ENCODE data around the gene C11orf91. TPM values are rescaled to one million over a fixed set of nuclear protein-coding genes. Genes with fewer than 3 reads are reported as not detected.
A peak's percentile ranks its signal among the peaks of the same experiment; 100 is the strongest.
"Not testable (repeated sequence)": the region's sequence is repeated elsewhere in the genome, so short reads cannot be mapped to it uniquely, and the experiment has no call there.

Gene C11orf91
- total and polyA plus RNA-seq, 7 donors: 0.14 to 0.87 (median 0.51) TPM; not detected in 3

- DNase-seq (no peak), ATAC-seq (no peak)
- Histone ChIP-seq H3K36me3 (ENCODE audit: insufficient read depth in 1 of 2, low read depth in 1 of 2) (peaks cover 0 to 3% of the 10 kb centered on the region in 2 donors), H3K9me3 (peaks cover 6% of the 10 kb centered on the region), H3K4me3 (no peak overlapping the region), H3K27ac (no peak overlapping the region), H3K27me3 (ENCODE audit: insufficient read depth in 3 of 3, low read length in 2 of 3) (no peaks in the 10 kb centered on the region), H3K4me1 (no peaks in the 10 kb centered on the region)
- intact Hi-C loops (cut with DNase I): loop anchor here in 1 of 2 donors (5.0 kb wide), 1 partner anchor 305 kb away; the partner anchor contains the start of gene KIAA1549L
- TF ChIP-seq CTCF (IDR thresholded peaks at IDR 0.05): no peak
- 81 to 93% (median 87%) methylated on average over 4 of the region's 4 CpGs for WGBS, 3 donors
These were observed 18.2 kb downstream of the C11orf91 start for GRCh38 chr11:33682446-33682845.

GRCh38 chr11:33682019-33682418 lies 18.6 kb downstream of the C11orf91 start:
- Histone ChIP-seq H3K4me1 (no peaks in the 10 kb centered on the region), H3K9me3 (peaks cover 6% of the 10 kb centered on the region), H3K27ac (no peak overlapping the region), H3K27me3 (ENCODE audit: insufficient read depth in 3 of 3, low read length in 2 of 3) (no peaks in the 10 kb centered on the region), H3K36me3 (ENCODE audit: insufficient read depth in 1 of 2, low read depth in 1 of 2) (peaks cover 0 to 3% of the 10 kb centered on the region in 2 donors), H3K4me3 (no peak overlapping the region)
- ATAC-seq: no peak
- no peak for TF ChIP-seq CTCF (IDR thresholded peaks at IDR 0.05)
- WGBS, 3 donors: 77 to 86% (median 82%) methylated on average over 3 of the region's 3 CpGs
- DNase-seq: no peak
- intact Hi-C loops (cut with DNase I): loop anchor here in 1 of 2 donors (5.0 kb wide), 1 partner anchor 305 kb away; the partner anchor contains the start of gene KIAA1549L

- H3K36me3 ChIP-seq (ENCODE audit: insufficient read depth in 1 of 2, low read depth in 1 of 2); intact Hi-C loops (cut with DNase I): not testable (repeated sequence)
- 71 to 78% (median 75%) methylated on average over 1 of the region's 1 CpG for WGBS, 3 donors
These were observed 22.0 kb downstream of the C11orf91 start for GRCh38 chr11:33678616-33679015.

GRCh38 chr11:33674035-33674814 lies 26.4 kb downstream of the C11orf91 start:
- H3K4me1 ChIP-seq: no peaks in the 10 kb centered on the region
- H3K27ac ChIP-seq: no peak overlapping the region
- H3K36me3 ChIP-seq (ENCODE audit: insufficient read depth in 1 of 2, low read depth in 1 of 2): no peaks in the 10 kb centered on the region
- no peak overlapping the region for H3K4me3 ChIP-seq
- intact Hi-C loops (cut with DNase I): no loop called here
- H3K9me3 ChIP-seq: peaks cover 6% of the 10 kb centered on the region
- TF ChIP-seq CTCF (IDR thresholded peaks at IDR 0.05): no peak
- peak in 3 of 4 donors; percentile 65 to 75 (median 71) for ATAC-seq
- H3K27me3 ChIP-seq (ENCODE audit: insufficient read depth in 3 of 3, low read length in 2 of 3): no peaks in the 10 kb centered on the region
- DNase-seq: no peak
- WGBS, 3 donors: 94 to 98% (median 97%) methylated on average over 3 of the region's 3 CpGs

More at GRCh38 chr11:33678616-33679015, 22.0 kb downstream of the C11orf91 start:
- ATAC-seq; H3K27ac ChIP-seq; DNase-seq; H3K4me3 ChIP-seq; H3K9me3 ChIP-seq; H3K27me3 ChIP-seq (ENCODE audit: insufficient read depth in 3 of 3, low read length in 2 of 3); H3K4me1 ChIP-seq: not testable (repeated sequence)

GRCh38 chr11:33672273-33672672 lies 28.4 kb downstream of the C11orf91 start:
- 82 to 94% (median 86%) methylated on average over 4 of the region's 4 CpGs for WGBS, 3 donors
- no peak for TF ChIP-seq CTCF (IDR thresholded peaks at IDR 0.05)
- peaks cover 5% of the 10 kb centered on the region for H3K4me1 ChIP-seq
- no peak for DNase-seq
- H3K36me3 ChIP-seq (ENCODE audit: insufficient read depth in 1 of 2, low read depth in 1 of 2): no peaks in the 10 kb centered on the region
- intact Hi-C loops (cut with DNase I): no loop called here
- no peak for ATAC-seq
- no peak overlapping the region for H3K4me3 ChIP-seq
- no peak overlapping the region for H3K27ac ChIP-seq
- H3K27me3 ChIP-seq (ENCODE audit: insufficient read depth in 3 of 3, low read length in 2 of 3): no peaks in the 10 kb centered on the region
- H3K9me3 ChIP-seq: no peaks in the 10 kb centered on the region

Data from psoas muscle (tissue), 8 donors.